GM18907 (cell line): ENCODE data around the gene FRY.

ENCODE experiments used
- ATAC-seq: cut with Tn5 transposase; IDR thresholded peaks from one replicate; pipeline ENCODE4 v1.9.1; 2021; ENCODE audit warnings: mild to moderate bottlenecking, moderate library complexity; ENCODE audit not compliant: unreplicated experiment

The FRY gene

GRCh38 chr13:32254416-32254815 is 222.8 kb downstream of the FRY start:
- ATAC-seq, result no peak

- no peak for ATAC-seq
These were observed 223.5 kb downstream of the FRY start for GRCh38 chr13:32254916-32255723.

- no peak for ATAC-seq
These were observed 224.1 kb downstream of the FRY start for GRCh38 chr13:32255724-32256109.

- no peak for ATAC-seq
These were observed 224.7 kb downstream of the FRY start for GRCh38 chr13:32256243-32256642.

GRCh38 chr13:32257649-32258048 is 226.1 kb downstream of the FRY start:
- ATAC-seq, result no peak

GRCh38 chr13:32259116-32259515 is 227.5 kb downstream of the FRY start:
- no peak for ATAC-seq

- no peak for ATAC-seq
These were observed 230.0 kb downstream of the FRY start for GRCh38 chr13:32261567-32261966.

- no peak for ATAC-seq
These were observed 230.6 kb downstream of the FRY start for GRCh38 chr13:32262165-32262564.

- ATAC-seq, result no peak
These were observed 231.0 kb downstream of the FRY start for GRCh38 chr13:32262619-32263018.

- ATAC-seq, result no peak
These were observed 232.8 kb downstream of the FRY start for GRCh38 chr13:32264407-32264806.

- no peak for ATAC-seq
These were observed 234.2 kb downstream of the FRY start for GRCh38 chr13:32265726-32266125.

GRCh38 chr13:32266130-32266529 is 234.6 kb downstream of the FRY start:
- no peak for ATAC-seq

- ATAC-seq, result peak; percentile 79
These were observed 236.4 kb downstream of the FRY start for GRCh38 chr13:32267836-32268439.

- ATAC-seq, result no peak
These were observed 240.6 kb downstream of the FRY start for GRCh38 chr13:32272021-32272683.

GRCh38 chr13:32277839-32278238 is 246.3 kb downstream of the FRY start:
- no peak for ATAC-seq

GRCh38 chr13:32278426-32278825 is 246.9 kb downstream of the FRY start:
- ATAC-seq, result no peak

GRCh38 chr13:32281096-32281495 is 249.5 kb downstream of the FRY start:
- ATAC-seq, result no peak

GRCh38 chr13:32282096-32282711 is 250.6 kb downstream of the FRY start:
- no peak for ATAC-seq

- no peak for ATAC-seq
These were observed 253.5 kb downstream of the FRY start for GRCh38 chr13:32284927-32285632.

GRCh38 chr13:32285633-32285965 is 254.0 kb downstream of the FRY start:
- ATAC-seq, result no peak

- ATAC-seq, result no peak
These were observed 265.6 kb downstream of the FRY start for GRCh38 chr13:32297206-32297605.
